Endothelial cell of umbilical vein (primary cell): ENCODE measurements around the gene SCAF11. TPM values are rescaled to one million over a fixed set of nuclear protein-coding genes. Genes with fewer than 3 reads are reported as not detected.

Source experiments
- BruUV-seq: library from RNA; stranded (reverse); fragments of 400-500 nt; replicated peaks from 2 replicates; lab custom pipeline; 2021; lab: Mats Ljungman, UMichigan
- CTCF ChIA-PET: fragments of 300-600, 350-600 bp; sonication (Branson Sonifier 250); formaldehyde crosslinking; loops from one replicate; lab custom pipeline; 2021; ENCODE audit warnings: antibody characterized with exemption, inconsistent platforms; lab: Charles Lee
- POLR2A ChIA-PET: fragments of 300-600, 350-600 bp; sonication (Branson Sonifier 250); formaldehyde crosslinking; loops from one replicate; lab custom pipeline; 2021; ENCODE audit warnings: antibody characterized with exemption, inconsistent platforms; lab: Charles Lee
- DNase-seq: peaks from one replicate; pipeline ENCODE4 v3.0.0-alpha.2; 2011; ENCODE audit warnings: low read depth, low spot score
- FAIRE-seq: peaks from 2 replicates; lab custom pipeline; 2011; peaks lifted over from hg19 to GRCh38; lab: Jason Lieb, UNC
- H2AFZ ChIP-seq: 2 replicates; pipeline ENCODE4 v1.6.0; 2012; ENCODE audit warnings: low read depth, low read length, control low read depth, inconsistent platforms
- H3K27ac ChIP-seq: 2 replicates; pipeline ENCODE4 v1.5.1; 2011; ENCODE audit warnings: low read depth, mild to moderate bottlenecking, control low read depth, low read length, moderate library complexity; ENCODE audit not compliant: insufficient read depth
- H3K27me3 ChIP-seq, 2 experiments: 2 replicates each; pipeline versions ENCODE4 v1.6.0 to v1.6.1; 2011; ENCODE audit warnings: low read length in 2 of 2, mixed read lengths in 1 of 2; ENCODE audit not compliant: control insufficient read depth in 2 of 2, insufficient read depth in 2 of 2
- H3K36me3 ChIP-seq, 2 experiments: 2 replicates in 1 of 2; 3 replicates in 1 of 2; pipeline ENCODE4 v1.5.1; 2011; ENCODE audit warnings: low read length in 2 of 2, mild to moderate bottlenecking in 1 of 2, moderate library complexity in 1 of 2; ENCODE audit not compliant: control insufficient read depth in 2 of 2, insufficient read depth in 2 of 2; ENCODE audit errors: extremely low read depth in 1 of 2
- H3K4me1 ChIP-seq: 3 replicates; pipeline ENCODE4 v1.5.1; 2011; ENCODE audit warnings: mild to moderate bottlenecking, low read length; ENCODE audit not compliant: control insufficient read depth, insufficient read depth; ENCODE audit errors: extremely low read depth
- H3K4me2 ChIP-seq: 2 replicates; pipeline ENCODE4 v1.6.1; 2011; ENCODE audit warnings: low read length, control low read depth, mixed read lengths; ENCODE audit not compliant: insufficient read depth
- H3K4me3 ChIP-seq, 3 experiments: fragments of 200-600 bp in 1 of 3; sonication (generic), shearing (Covaris generic) in 1 of 3; replicated peaks in 1 of 3; 2 replicates each; pipeline ENCODE4 v1.5.1; 2011 to 2016; ENCODE audit warnings: control low read depth in 3 of 3, low read length in 3 of 3, mild to moderate bottlenecking in 2 of 3, inconsistent platforms in 1 of 3, low read depth in 1 of 3, moderate library complexity in 1 of 3; ENCODE audit not compliant: insufficient read depth in 1 of 3
- H3K79me2 ChIP-seq: 2 replicates; pipeline ENCODE4 v1.6.0; 2012; ENCODE audit warnings: low read length, inconsistent platforms; ENCODE audit not compliant: control insufficient read depth, insufficient read depth
- H3K9ac ChIP-seq: replicated peaks from 2 replicates; pipeline ENCODE3; 2011; ENCODE audit warnings: low read length, control low read depth; ENCODE audit not compliant: insufficient read depth; ENCODE audit errors: extremely low read depth
- H3K9me1 ChIP-seq: replicated peaks from 3 replicates; pipeline ENCODE4 v1.6.0; 2011; ENCODE audit warnings: mild to moderate bottlenecking, low read length; ENCODE audit not compliant: control insufficient read depth, insufficient read depth; ENCODE audit errors: extremely low read depth
- H3K9me3 ChIP-seq: replicated peaks from 2 replicates; pipeline ENCODE4 v1.5.1; 2012; ENCODE audit warnings: low read length, inconsistent platforms; ENCODE audit not compliant: control insufficient read depth, insufficient read depth
- H4K20me1 ChIP-seq: replicated peaks from 2 replicates; pipeline ENCODE3; 2011; ENCODE audit warnings: mild to moderate bottlenecking, low read length; ENCODE audit not compliant: control insufficient read depth, insufficient read depth; ENCODE audit errors: extremely low read depth
- CTCF ChIP-seq, 2 donors: IDR thresholded peaks; 1 replicate in 1 of 2; 2 replicates in 1 of 2; pipeline ENCODE4 v1.5.1; 2011; ENCODE audit warnings: low read length in 2 of 2, mild to moderate bottlenecking in 2 of 2, moderate library complexity in 2 of 2, control low read depth in 1 of 2, inconsistent platforms in 1 of 2, low read depth in 1 of 2; ENCODE audit not compliant: insufficient read depth in 1 of 2; ENCODE audit errors: extremely low read depth in 1 of 2
- GATA2 ChIP-seq: IDR thresholded peaks from 2 replicates; pipeline ENCODE4 v1.7.0; 2011; ENCODE audit warnings: low read depth, mild to moderate bottlenecking, moderate library complexity, mixed read lengths, low read length; ENCODE audit not compliant: insufficient read length, insufficient read depth
- dilution Hi-C: fragments of 300-500 bp; cut with MboI; formaldehyde crosslinking; loops from one replicate; pipeline ENCODE4 v1.15.0; 2019; ENCODE audit warnings: low sequenced_read_pairs; ENCODE audit not compliant: extremely low pct_ligation_motif_present
- intact Hi-C: fragments of 100-400 bp; cut with micrococcal nuclease; formaldehyde crosslinking; loops from one replicate; pipeline ENCODE4 v1.10.0; 2022
- polyA plus RNA-seq, 4 experiments: library from polyadenylated mRNA; depleted of rRNA in 3 of 4; stranded (reverse) in 3 of 4; unstranded in 1 of 4; fragments of >200 nt; gene quantifications; 2 replicates each; pipeline versions ENCODE4 v1.2.1 to v1.2.3, GENCODE V29; 2011 to 2012; ENCODE audit warnings: missing spikeins in 1 of 4
- total RNA-seq: library from RNA; stranded (reverse); gene quantifications from 2 replicates; pipeline ENCODE4 v1.2.3, GENCODE V29; 2021

SCAF11 gene
- total and polyA plus RNA-seq, 2 donors (not counting 3 experiments of a cell fraction or from before 2014, with no cell fraction given): 20.9 to 109 TPM

GRCh38 chr12:45895961-45896360 lies 94.4 kb downstream of the SCAF11 start:
- dilution Hi-C loops (no loop called here), intact Hi-C loops (no loop called here)
- H3K9me1 ChIP-seq: no peaks in the 10 kb centered on the region
- no peaks in the 10 kb centered on the region for H4K20me1 ChIP-seq
- H3K79me2 ChIP-seq: no peaks in the 10 kb centered on the region
- BruUV-seq: no TSS peak
- no peak overlapping the region for H2AFZ ChIP-seq
- H3K9me3 ChIP-seq: no peaks in the 10 kb centered on the region
- no peaks in the 10 kb centered on the region for H3K4me1 ChIP-seq
- TF ChIP-seq CTCF (IDR thresholded peaks at IDR 0.05; ENCODE audit: extremely low read depth in 1 of 2, insufficient read depth in 1 of 2, low read depth in 1 of 2, low read length in 2 of 2): no peak
- H3K36me3 ChIP-seq: peaks cover 4 to 18% of the 10 kb centered on the region in 2 experiments
- no peak overlapping the region for H3K4me3 ChIP-seq
- H3K4me2 ChIP-seq: no peak overlapping the region
- no peaks in the 10 kb centered on the region for H3K27me3 ChIP-seq
- ChIA-PET POLR2A (no interaction called here), CTCF (interaction anchor here (1.3 to 1.6 kb wide), 2 partner anchors 9 to 352 kb away, joined by 3 to 6 read pairs; no protein-coding TSS in a partner anchor)
- no peak overlapping the region for H3K9ac ChIP-seq
- H3K27ac ChIP-seq: no peak overlapping the region
- no peak for DNase-seq
- FAIRE-seq: no peak

- Histone ChIP-seq H3K79me2 (no peaks in the 10 kb centered on the region), H3K9me1 (no peaks in the 10 kb centered on the region), H4K20me1 (no peaks in the 10 kb centered on the region), H3K9ac (no peak overlapping the region), H2AFZ (no peak overlapping the region), H3K4me1 (no peaks in the 10 kb centered on the region), H3K27me3 (no peaks in the 10 kb centered on the region), H3K4me3 (no peak overlapping the region), H3K36me3 (peaks cover 4 to 18% of the 10 kb centered on the region in 2 experiments), H3K4me2 (no peak overlapping the region), H3K9me3 (no peaks in the 10 kb centered on the region), H3K27ac (no peak overlapping the region)
- POLR2A ChIA-PET: no interaction called here
- no TSS peak for BruUV-seq
- FAIRE-seq (no peak), DNase-seq (no peak)
- CTCF ChIA-PET: interaction anchor here (1.0 to 2.4 kb wide), 2 partner anchors 131 to 349 kb away, joined by 4 to 8 read pairs; no protein-coding TSS in a partner anchor
- TF ChIP-seq GATA2 (no peak), CTCF (IDR thresholded peaks at IDR 0.05; ENCODE audit: extremely low read depth in 1 of 2, insufficient read depth in 1 of 2, low read depth in 1 of 2, low read length in 2 of 2) (peak; percentile 7 to 10)
- dilution Hi-C loops: no loop called here
- intact Hi-C loops: loop anchor here (5.0 kb wide), 1 partner anchor 131 kb away; no protein-coding TSS in a partner anchor
Measured at GRCh38 chr12:45893240-45893639, 97.1 kb downstream of the SCAF11 start.
